Right kidney (tissue), 1 donor: ENCODE data around the gene PTEN.

Source experiments
- DNase-seq: peaks from one replicate; pipeline ENCODE4 v3.0.0-alpha.2; 2016

PTEN gene

DNA sequence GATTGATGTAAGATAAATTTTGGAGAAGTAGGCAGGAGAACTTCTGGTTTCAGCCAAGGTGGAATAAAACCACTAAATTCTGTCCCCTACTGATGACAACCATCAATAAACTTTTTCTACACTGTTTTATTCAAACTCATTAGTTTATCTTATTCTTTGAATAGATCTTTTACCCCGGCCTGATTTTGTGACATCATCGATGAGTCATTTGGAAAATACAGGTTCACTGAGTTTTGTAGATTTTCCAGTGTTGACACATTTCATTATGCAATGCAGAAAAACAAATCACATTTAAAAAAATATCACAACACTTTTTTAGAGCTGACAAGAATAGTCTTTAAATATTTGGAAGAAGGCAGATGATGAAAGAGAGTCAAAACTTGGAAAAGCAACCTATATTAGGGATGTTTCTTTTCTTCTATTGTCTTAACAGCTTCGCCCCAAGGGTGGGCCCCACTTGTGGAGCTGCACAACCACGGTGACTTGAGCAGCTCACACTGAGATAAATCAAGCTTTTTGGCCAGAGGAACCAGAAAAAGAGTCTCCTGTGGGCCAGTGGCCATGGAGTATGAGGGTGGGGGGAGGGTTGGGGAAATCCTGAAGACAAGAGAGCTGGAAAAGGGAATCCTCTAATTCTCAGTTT, 112.8 kb downstream of the PTEN start:
- DNase-seq: no peak

DNA sequence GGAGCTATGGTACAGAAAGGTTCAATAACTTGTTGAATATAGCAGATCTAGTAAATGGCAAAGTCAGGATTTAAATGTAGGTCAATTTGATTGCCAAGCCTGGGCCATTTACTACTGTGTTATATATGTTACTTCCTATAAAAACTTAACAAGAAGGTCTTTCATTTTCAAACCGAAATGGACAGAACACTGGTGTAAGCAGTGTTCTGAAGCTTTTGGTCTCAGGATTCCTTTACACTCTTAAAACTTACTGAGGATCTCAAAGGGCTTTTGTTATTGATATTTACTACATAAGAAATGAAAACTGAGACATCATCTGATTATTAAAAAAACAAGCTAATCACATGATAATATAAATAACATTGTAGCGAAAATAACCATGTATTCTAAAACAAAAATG, 114.7 kb downstream of the PTEN start:
- no peak for DNase-seq

DNA sequence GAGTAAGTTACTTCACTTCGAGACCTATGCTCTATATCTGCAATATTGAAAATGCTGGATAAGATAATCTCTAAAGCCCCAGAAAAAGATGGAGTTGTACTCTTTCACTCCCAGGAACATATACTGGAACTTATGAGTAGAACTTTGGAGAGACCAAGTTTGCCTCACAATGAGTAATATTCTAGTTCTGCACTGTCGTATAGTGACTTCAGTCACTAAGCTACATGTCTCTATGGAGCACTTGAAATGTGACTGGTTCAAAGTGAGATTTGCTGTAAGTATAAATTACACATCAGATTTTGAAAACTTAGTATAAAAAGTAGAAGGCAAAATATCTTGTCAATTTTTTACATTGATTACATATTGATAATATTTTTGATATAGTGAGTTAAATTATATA, 116.4 kb downstream of the PTEN start:
- no peak for DNase-seq

DNA sequence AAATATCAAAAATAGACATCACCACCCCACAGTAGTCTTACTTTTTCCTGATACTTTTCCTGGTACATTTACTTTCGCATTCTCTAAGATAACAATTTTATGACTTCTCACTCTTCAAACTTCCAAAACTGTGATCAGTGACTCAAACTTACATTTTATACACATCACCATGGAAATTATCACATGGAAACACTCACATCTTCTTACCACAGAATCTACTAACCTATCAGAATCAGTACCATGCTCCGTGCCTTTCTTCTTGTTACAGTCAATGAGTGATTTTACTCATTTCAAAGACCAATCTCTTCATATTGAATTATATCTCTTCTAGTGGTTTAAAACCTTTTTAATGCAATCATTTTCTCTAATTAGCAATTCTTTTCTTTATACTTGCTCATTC, 120.3 kb downstream of the PTEN start:
- no peak for DNase-seq

DNA sequence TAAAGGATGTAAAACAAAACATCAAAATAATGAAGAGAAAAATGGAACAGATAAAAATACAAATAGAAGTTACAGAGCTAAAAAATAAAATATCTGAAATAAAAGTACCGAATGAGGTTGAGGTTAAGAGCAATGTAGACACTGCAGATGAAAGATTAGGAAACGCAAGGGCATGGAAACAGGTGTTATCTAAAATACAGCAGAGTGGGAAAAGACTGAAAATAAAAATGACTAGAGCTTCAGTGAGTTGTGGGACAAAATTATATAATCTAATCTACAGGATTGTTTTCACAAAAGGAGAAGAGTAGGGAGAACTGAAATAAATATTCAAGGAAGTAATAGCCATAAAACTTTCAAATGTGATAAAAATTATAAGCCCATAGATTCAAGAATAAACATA, 123.8 kb downstream of the PTEN start:
- DNase-seq: no peak

DNA sequence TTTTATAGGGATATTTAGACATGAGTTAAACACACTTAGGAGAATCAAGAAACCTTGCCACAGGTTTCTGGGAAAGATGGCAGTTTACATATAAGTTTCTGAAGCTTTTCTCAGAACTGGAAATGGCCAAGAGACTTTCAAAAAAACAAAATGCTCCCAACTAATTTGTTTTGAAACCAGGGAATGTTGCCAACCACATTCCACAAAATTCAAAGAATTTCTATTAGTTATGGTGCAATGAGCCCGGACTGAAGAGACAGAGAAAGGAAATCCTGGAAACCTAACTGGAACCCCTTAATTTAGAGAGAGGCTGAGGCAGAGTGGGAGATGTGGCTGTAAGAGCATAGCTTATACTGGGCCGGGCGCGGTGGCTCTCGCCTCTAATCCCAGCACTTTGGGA, 128.5 kb downstream of the PTEN start:
- DNase-seq: no peak

DNA sequence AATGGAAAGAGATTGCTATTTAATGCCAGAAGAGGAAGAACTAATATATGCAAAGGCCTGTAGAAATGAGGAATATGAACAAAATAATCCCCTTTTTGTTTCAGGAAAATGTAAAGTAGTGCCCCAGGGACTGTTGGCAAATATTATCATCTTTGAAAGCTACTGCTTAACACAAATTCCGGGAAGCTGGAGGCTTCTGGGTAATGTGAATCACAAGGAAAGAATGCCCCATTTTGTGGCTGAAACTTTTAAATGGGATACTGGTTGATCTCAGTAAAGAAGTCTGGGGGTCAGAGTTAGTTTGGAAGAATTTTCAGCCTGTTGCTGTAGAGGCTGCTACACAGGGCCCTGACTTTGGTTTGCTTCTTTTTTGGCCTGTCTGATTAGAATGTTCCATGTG, 141.0 kb downstream of the PTEN start:
- no peak for DNase-seq

DNA sequence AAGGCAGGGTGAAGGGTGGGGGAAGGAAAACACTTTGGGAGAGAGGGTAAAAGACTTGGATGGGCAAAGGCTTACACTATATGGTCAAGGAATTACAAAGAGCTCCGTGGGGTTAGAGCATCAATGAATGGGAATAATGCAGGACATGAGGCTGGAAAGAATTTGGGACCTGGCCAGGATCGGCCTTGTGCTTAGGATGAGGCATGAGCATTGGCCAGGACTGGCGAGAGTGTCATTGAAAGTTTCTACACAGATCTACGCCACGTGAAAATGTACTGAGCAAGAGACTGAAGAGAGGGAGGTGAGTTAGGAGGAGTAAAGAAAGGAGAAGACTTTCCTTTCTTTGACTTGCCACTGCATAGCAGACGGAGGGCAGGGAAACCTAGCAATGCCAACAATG, 142.8 kb downstream of the PTEN start:
- no peak for DNase-seq

DNA sequence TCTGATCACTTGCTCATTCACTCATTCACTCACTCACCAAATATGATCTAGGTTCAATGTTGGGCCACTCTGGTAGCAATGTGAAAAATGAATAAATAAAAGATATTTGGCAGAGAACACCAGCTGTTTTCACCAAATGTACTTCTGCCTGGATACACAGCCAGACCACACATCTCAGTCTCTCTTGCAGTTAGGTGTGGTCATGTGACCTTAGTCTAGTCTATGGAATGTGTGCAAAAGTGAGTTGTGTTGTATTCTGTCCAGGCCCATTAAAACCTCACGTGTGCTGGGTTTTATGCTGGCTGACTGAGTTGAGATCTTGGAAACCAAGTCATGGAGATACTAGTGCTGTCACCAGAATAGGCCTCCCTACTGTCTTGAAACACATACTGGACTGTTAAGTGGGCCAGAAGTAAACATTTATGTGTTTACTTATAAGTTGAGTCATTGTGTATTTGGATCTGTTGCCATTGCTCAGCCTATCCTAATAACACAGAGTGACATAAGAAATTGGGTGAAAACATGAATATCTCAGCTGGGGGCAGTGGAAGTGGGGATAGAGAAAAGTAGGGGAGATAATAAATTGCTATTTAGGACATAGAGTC, 145.5 kb downstream of the PTEN start:
- no peak for DNase-seq

DNA sequence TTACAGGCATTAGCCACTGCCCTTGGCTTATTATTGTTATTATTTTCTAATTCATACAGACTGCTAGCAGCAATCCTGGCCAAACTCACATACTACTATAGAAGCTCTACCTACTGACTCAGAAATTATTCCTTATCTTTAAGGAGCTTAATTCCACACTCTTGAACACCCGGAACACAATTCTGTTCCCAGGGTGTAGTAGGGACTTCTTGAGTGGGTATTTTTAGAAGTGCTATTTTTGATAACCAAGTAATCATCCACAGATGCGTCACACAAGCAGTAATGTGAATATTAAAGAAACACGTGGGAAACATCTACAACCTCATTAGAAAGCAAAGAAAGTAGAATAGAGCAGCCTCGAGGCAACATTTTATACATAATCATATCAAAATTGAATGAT, 149.2 kb downstream of the PTEN start:
- DNase-seq: no peak

DNA sequence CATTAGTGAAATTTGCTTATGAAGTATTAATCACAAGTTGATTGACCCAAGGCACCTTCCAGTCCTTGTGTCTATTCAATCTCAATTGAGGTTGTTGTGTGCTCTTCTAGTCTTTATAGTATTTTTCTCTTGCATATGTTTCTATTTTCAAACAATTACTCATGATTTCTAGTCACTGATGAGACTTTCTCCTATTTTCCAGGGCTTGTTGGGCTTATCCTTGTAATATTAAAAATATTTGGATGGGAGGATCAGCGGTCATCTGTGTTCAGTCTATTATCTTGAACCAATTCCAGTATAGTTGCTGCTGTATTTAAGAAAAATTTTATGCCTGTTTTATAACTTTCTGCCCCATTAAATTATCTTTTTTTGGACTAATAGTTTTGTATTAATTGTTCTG, 154.4 kb downstream of the PTEN start:
- no peak for DNase-seq

DNA sequence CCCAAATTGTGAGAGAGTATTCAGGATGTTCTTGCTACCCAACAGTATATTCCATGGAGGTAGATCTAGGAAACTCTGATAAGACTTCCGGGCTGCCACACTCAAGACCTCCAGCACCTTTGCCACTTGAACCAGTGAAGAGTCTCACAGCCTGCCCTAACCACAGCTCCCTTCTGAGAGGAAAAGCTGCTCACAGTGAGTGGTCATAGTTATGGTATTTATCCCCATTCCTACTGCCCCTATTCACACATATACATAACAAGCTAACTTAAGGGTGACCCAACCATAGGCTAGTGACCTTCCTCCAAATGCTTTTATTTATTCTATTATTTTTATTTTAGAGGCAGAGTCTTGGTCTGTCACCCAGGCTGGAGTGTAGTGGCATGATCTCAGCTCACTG, 156.3 kb downstream of the PTEN start:
- DNase-seq: no peak
